GM15510 (cell line): ENCODE measurements around the gene CUTA.

Experiments used
- POLR2A ChIP-seq: IDR thresholded peaks from 3 replicates; pipeline ENCODE4 v1.6.1; 2011; ENCODE audit warnings: borderline replicate concordance; ENCODE audit not compliant: insufficient read length; ENCODE audit errors: extremely low read depth

The CUTA gene

DNA sequence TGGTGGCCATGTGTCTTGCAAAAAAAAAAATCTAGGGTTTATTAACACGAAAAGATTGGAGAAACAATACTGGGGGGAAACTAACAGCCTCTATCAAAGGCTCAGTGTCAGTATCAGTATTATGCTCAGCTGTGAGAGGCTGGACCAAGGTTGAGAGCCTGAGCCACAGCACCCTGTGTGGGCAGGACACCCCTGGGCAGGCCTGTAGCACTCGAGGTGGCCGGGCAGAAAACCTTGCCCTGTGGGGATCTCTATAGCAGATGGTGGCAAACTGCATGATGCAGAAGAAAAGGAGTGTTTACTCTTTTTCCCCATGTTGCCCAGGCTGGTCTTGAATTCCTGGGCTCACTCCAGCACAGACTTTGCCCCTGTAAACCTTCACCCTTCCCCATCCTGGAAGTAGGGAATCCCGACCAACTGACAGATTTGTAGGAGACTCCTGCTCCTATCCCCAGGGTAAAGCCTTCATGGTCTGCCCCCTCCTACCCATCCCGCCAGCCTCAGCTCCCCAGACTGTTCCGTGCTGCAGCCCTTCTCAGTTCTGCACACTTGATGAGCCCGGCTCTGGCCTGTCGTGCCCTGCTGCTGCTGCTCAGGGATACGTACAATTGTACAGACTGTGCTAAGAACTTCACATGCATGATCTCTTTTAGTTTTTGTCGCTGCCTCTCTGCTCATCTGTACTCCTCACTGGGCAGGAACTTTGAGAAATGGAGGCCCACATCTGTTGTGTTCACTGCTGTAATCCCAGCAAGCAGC lies 34.3 kb downstream of the CUTA start:
- TF ChIP-seq POLR2A = no peak

DNA sequence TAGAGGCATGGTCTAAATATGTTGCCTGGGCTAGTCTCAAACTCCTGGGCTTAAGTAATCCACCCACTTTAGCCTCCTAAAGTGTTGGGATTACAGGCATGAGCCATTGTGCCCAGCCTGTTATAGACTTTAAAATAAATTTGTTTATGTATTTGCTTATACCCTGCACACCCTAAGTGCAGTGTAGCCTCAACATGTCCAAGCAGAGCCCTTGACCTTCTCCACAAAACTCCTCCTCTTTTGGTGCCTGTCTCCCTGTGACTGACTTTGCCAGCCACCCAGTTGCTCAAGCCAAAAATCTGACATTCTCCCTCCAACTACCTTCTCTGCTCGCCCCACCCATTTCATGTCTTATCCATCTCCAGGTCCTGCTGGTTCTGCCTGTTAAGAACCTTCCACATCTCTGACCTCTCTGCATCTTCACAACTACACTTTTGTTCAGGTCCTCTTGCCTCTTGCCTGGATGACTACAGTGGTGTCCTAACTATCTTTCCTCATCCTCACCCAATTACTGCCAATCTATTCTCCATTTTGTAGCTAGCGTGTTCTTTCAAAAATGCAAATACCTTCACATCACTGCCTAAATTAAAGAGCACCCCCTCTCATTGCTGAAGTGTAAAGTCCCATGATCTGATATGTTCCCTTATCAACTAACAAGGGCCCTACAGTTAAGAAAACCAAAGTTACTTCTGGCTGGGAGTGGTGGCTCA lies 37.5 kb downstream of the CUTA start:
- TF ChIP-seq POLR2A = no peak

DNA sequence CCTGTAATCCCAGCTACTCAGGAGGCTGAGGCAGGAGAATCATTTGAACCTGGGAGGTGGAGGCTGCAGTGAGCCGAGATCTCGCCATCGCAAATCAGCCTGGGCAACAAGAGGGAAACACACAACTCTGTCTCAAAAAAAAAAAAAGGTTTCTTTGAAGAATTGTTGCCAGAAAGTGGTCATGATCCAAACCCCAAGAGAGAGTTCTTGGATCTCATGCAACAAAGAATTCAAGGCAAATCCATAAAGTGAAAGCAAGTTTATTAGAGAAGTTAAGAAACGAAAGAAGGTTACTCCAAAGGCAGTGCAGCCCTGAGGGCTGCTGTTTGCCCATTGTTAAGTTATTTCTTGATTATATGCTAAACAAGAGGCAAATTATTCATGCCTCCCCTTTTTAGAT lies 40.7 kb downstream of the CUTA start:
- no peak for TF ChIP-seq POLR2A

DNA sequence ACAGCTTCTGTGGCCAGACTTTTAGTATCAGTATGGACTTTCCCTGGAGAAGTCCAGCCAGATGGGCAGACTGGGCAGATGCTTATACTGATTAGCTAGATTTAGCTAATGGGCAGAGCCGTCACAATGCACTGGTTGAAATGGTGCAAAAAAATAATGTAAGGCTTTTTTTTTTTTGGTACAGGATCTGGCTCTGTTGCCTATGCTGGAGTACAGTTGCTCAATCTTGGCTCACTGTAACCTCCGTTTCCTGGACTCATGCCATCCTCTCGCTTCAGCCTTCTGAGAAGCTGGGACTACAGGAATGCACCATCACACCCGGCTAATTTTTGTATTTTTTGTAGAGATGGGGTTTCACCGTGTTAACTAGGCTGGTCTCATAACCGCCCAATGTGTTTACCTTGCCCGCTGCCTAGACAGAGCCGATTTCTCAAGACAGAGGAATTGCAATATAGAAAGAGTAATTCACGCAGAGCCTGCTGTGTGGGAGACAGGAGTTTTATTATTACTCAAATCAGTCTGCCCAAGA lies 42.7 kb downstream of the CUTA start:
- TF ChIP-seq POLR2A = no peak

DNA sequence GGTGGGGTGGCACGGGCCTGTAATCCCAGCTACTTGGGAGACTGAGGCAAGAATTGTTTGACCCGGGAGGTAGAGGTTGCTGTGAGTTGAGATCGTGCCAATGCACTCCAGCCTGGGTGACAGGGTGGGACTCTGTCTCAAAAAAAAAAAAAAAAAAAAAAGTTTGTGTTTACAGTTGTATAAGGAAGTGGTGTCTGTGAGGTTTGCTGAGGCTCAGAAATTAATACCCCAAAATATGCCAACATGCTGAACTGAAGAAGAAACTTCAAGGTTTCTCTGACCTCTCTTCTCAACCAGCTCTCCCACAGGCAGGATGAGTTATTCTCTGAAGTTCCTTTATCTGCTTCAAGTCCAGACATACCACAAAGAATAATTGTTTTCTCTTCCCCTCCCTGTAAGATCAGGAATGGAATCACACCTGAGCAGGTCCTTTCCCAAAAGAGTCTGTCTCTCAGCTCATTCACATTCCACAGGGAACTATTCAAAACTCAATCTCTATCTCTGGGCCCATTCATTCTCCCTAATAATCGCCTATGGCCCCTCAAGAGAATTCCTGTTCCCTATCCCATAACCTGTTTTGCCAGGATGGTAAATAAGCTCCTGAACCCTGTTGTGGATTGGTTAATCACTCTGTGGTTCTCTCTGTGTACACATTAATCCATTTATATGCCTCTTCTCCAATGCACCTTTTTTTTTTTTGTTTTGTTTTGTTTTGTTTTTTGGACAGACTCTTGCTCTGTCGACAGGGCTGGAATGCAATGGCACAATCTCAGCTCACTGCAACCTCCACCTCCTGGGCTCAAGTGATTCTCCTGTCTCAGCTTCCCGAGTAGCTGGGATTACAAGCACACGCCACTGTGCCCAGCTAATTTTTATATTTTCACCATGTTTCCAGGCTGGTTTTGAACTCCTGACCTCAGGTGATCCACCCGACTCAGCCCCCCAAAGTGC lies 43.7 kb downstream of the CUTA start:
- TF ChIP-seq POLR2A = no peak

DNA sequence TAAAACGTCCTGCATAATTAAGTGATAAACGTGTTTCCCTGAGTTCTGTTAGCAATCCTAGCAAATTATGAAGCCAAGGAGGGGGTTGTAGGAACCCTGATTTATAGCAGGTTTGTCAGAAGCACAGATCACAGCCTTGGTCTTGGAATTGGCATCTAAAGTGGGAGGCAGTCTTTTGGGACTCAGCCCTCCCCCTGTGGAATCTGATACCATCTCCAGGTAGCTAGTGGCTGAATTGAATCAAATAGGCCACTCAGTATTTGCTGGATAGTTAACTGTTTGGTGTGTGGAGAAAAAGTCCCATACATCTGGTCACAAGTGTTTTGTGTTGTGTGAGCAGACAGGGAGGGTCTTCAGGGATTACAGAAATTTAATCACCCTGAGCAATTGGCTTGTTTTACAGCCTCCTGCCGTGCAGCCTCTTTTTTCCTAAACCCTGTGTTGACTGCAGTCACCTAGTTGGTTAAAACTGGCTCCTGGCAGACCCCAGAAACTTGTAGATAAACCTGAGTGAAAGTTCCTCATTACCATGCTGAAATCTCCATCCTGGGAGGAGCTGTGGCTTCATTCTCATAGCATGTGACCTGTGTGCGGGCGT lies 45.3 kb downstream of the CUTA start:
- TF ChIP-seq POLR2A = no peak

DNA sequence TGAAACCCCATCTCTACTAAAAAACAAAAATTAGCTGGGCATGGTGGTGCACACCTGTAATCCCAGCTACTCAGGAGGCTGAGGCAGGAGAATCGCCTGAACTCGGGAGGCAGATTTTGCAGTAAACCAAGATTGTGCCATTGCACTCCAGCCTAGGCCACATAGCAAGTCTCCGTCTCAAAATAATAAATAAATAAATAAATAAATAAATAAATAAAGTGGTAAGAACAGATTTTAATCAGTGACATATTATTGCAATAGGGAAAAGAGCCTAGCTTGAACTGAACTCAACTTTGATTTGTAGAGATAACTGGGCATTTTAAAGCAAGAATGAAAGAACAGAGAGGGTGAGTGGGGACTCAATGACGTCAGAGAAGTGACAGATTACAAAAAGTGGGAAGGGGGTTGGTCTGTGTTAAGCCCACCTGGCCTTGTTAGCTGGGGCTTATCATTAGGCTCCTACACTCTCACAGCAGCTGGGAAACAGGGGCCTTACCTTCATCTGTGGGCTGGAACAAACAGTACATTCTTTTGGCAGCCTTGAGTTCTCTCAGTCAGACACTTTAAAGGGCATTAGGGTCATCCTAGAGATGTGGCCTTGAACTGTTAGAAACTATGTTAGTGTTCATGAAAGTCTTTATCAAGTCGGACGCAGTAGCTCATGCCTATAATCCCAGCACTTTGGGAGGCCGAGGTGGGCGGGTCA lies 50.7 kb downstream of the CUTA start:
- no peak for TF ChIP-seq POLR2A
